DND-41 (cell line): ENCODE data around the gene SETBP1.

Experiments used
- ATAC-seq: fragments of 200-7000 bp; cut with Tn5 transposase; 3 replicates; pipeline ENCODE4 v1.9.1; 2021; ENCODE audit warnings: low read depth; ENCODE audit not compliant: insufficient read depth
- DNase-seq: peaks from one replicate; pipeline ENCODE4 v3.0.0-alpha.2; 2020
- H2AFZ ChIP-seq: 2 replicates; pipeline ENCODE4 v1.6.0; 2012; ENCODE audit warnings: low read depth, low read length
- H3K27ac ChIP-seq: 2 replicates; pipeline ENCODE4 v1.5.1; 2012; ENCODE audit warnings: low read length, inconsistent platforms
- H3K27me3 ChIP-seq: fragments of 200-600 bp; sonication (generic); 2 replicates; pipeline ENCODE4 v1.6.0; 2012; ENCODE audit warnings: low read length, mild to moderate bottlenecking, inconsistent platforms; ENCODE audit not compliant: insufficient read depth, poor library complexity
- H3K36me3 ChIP-seq: 2 replicates; pipeline ENCODE4 v1.5.1; 2012; ENCODE audit warnings: low read length, inconsistent platforms; ENCODE audit not compliant: insufficient read depth
- H3K4me1 ChIP-seq: 2 replicates; pipeline ENCODE4 v1.5.1; 2012; ENCODE audit warnings: mild to moderate bottlenecking, low read length; ENCODE audit not compliant: insufficient read depth
- H3K4me2 ChIP-seq: 2 replicates; pipeline ENCODE4 v1.6.0; 2012; ENCODE audit warnings: mild to moderate bottlenecking, moderate library complexity, low read length, inconsistent platforms; ENCODE audit not compliant: insufficient read depth
- H3K4me3 ChIP-seq, 2 experiments: fragments of 200-600 bp in 1 of 2; shearing (Covaris generic) in 1 of 2; 2 replicates each; pipeline ENCODE4 v1.5.1; 2012 to 2016; ENCODE audit warnings: inconsistent platforms in 2 of 2, low read length in 2 of 2, mild to moderate bottlenecking in 2 of 2, low read depth in 1 of 2, moderate library complexity in 1 of 2
- H3K79me2 ChIP-seq: 2 replicates; pipeline ENCODE4 v1.6.0; 2012; ENCODE audit warnings: low read length, inconsistent platforms; ENCODE audit not compliant: insufficient read depth
- H3K9ac ChIP-seq: 2 replicates; pipeline ENCODE4 v1.6.0; 2012; ENCODE audit warnings: low read depth, mild to moderate bottlenecking, inconsistent platforms, low read length, moderate library complexity
- H3K9me3 ChIP-seq: 2 replicates; pipeline ENCODE4 v1.5.1; 2012; ENCODE audit warnings: low read length, moderate library complexity, mild to moderate bottlenecking, inconsistent platforms; ENCODE audit not compliant: insufficient read depth, severe bottlenecking
- H4K20me1 ChIP-seq: 2 replicates; pipeline ENCODE4 v1.6.0; 2012; ENCODE audit warnings: low read length; ENCODE audit not compliant: insufficient read depth
- CTCF ChIP-seq: IDR thresholded peaks from 2 replicates; pipeline ENCODE4 v1.5.1; 2012; ENCODE audit warnings: borderline replicate concordance, low read length, moderate library complexity, mild to moderate bottlenecking; ENCODE audit not compliant: poor library complexity, severe bottlenecking; ENCODE audit errors: extremely low read depth
- EZH2 ChIP-seq: IDR thresholded peaks from 3 replicates; pipeline ENCODE4 v1.6.1; 2012; ENCODE audit warnings: borderline replicate concordance, low read depth, mild to moderate bottlenecking, moderate library complexity, low read length, inconsistent platforms; ENCODE audit not compliant: severe bottlenecking

Gene SETBP1

GRCh38 chr18:44779753-44780292, 99.1 kb downstream of the SETBP1 start:
- Histone ChIP-seq H3K79me2 (no peaks in the 10 kb centered on the region), H3K27me3 (no peaks in the 10 kb centered on the region), H2AFZ (no peak overlapping the region), H3K9ac (no peak overlapping the region), H3K27ac (no peak overlapping the region), H3K4me2 (no peak overlapping the region), H3K4me3 (no peak overlapping the region), H3K9me3 (no peaks in the 10 kb centered on the region), H3K36me3 (no peaks in the 10 kb centered on the region), H3K4me1 (no peaks in the 10 kb centered on the region), H4K20me1 (no peaks in the 10 kb centered on the region)
- ATAC-seq = no peak
- no peak for TF ChIP-seq EZH2
- TF ChIP-seq CTCF = no peak
- DNase-seq = no peak

GRCh38 chr18:44781886-44782285, 101.2 kb downstream of the SETBP1 start:
- H4K20me1 ChIP-seq = no peaks in the 10 kb centered on the region
- no peak overlapping the region for H3K4me3 ChIP-seq
- H2AFZ ChIP-seq = no peak overlapping the region
- H3K27me3 ChIP-seq = no peaks in the 10 kb centered on the region
- H3K79me2 ChIP-seq = no peaks in the 10 kb centered on the region
- no peak overlapping the region for H3K4me2 ChIP-seq
- no peak overlapping the region for H3K27ac ChIP-seq
- H3K4me1 ChIP-seq = no peaks in the 10 kb centered on the region
- no peak for ATAC-seq
- no peak overlapping the region for H3K9ac ChIP-seq
- no peaks in the 10 kb centered on the region for H3K9me3 ChIP-seq
- TF ChIP-seq CTCF (no peak), EZH2 (no peak)
- no peaks in the 10 kb centered on the region for H3K36me3 ChIP-seq
- no peak for DNase-seq

GRCh38 chr18:44782617-44783016, 101.9 kb downstream of the SETBP1 start:
- Histone ChIP-seq H3K79me2 (no peaks in the 10 kb centered on the region), H3K4me3 (no peak overlapping the region), H3K27me3 (no peaks in the 10 kb centered on the region), H3K27ac (no peak overlapping the region), H4K20me1 (no peaks in the 10 kb centered on the region), H3K4me1 (no peaks in the 10 kb centered on the region), H3K4me2 (no peak overlapping the region), H3K9me3 (no peaks in the 10 kb centered on the region), H3K36me3 (no peaks in the 10 kb centered on the region), H2AFZ (no peak overlapping the region), H3K9ac (no peak overlapping the region)
- DNase-seq = no peak
- no peak for ATAC-seq
- TF ChIP-seq EZH2 = no peak
- TF ChIP-seq CTCF = no peak

- Histone ChIP-seq H3K4me1 (no peaks in the 10 kb centered on the region), H3K4me2 (no peak overlapping the region), H3K27me3 (no peaks in the 10 kb centered on the region), H3K36me3 (no peaks in the 10 kb centered on the region), H3K27ac (no peak overlapping the region), H2AFZ (no peak overlapping the region), H3K9ac (no peak overlapping the region), H4K20me1 (no peaks in the 10 kb centered on the region), H3K9me3 (no peaks in the 10 kb centered on the region), H3K79me2 (no peaks in the 10 kb centered on the region), H3K4me3 (no peak overlapping the region)
- ATAC-seq (no peak), DNase-seq (no peak)
- TF ChIP-seq CTCF (no peak), EZH2 (no peak)
Measured at GRCh38 chr18:44783371-44783770, 102.7 kb downstream of the SETBP1 start.
